HepG2 (cell line): ENCODE results near the gene ENKUR. TPM values are rescaled to one million over a fixed set of nuclear protein-coding genes. Genes with fewer than 3 reads are reported as not detected.

Experiments used
- ATAC-seq: fragments of 200-7000 bp; cut with Tn5 transposase; 3 replicates; pipeline ENCODE4 v1.9.1; 2020; ENCODE audit warnings: mild to moderate bottlenecking, moderate library complexity
- BruUV-seq: library from RNA; stranded (reverse); fragments of 400-500 nt; replicated peaks from 2 replicates; lab custom pipeline; 2021; lab: Mats Ljungman, UMichigan
- CTCF ChIA-PET: fragments of 300-600 bp; formaldehyde crosslinking; extraction: SDS; loops from one replicate; lab custom pipeline; 2021; ENCODE audit warnings: low total read pairs, inconsistent platforms, low intra/inter-chr PET ratio; lab: Yijun Ruan, JAX
- POLR2A ChIA-PET: fragments of 350-600 bp; sonication (Branson Sonifier 250); formaldehyde crosslinking; loops from one replicate; lab custom pipeline; 2020; ENCODE audit warnings: antibody characterized with exemption, inconsistent platforms; lab: Yijun Ruan, JAX
- DNase-seq: peaks from one replicate; pipeline ENCODE4 v3.0.0-alpha.2; 2015; ENCODE audit warnings: low spot score
- FAIRE-seq: peaks from 3 replicates; lab custom pipeline; 2011; peaks lifted over from hg19 to GRCh38; lab: Jason Lieb, UNC
- H2AFZ ChIP-seq: one replicate; pipeline ENCODE4 v1.6.1; 2011; ENCODE audit warnings: low read length, inconsistent platforms
- H3K27ac ChIP-seq: fragments of 300-600 bp; 3 replicates; pipeline ENCODE4 v1.8.0; 2011; ENCODE audit warnings: mixed run types, mild to moderate bottlenecking, mixed read lengths, low read length, inconsistent platforms; ENCODE audit not compliant: insufficient read depth; ENCODE audit errors: extremely low read length
- H3K27me3 ChIP-seq, 2 experiments: fragments of 200-600 bp in 1 of 2; 2 replicates in 1 of 2; 3 replicates in 1 of 2; pipeline versions ENCODE4 v1.6.0 to v1.8.0; 2011; ENCODE audit warnings: low read length in 2 of 2, mild to moderate bottlenecking in 2 of 2, moderate library complexity in 2 of 2, inconsistent platforms in 1 of 2; ENCODE audit not compliant: insufficient read depth in 2 of 2, control insufficient read depth in 1 of 2
- H3K36me3 ChIP-seq, 2 experiments: fragments of 200-600 bp in 1 of 2; replicated peaks in 1 of 2; 2 replicates in 1 of 2; 3 replicates in 1 of 2; pipeline versions ENCODE4 v1.5.1 to v1.8.0; 2011; ENCODE audit warnings: low read length in 2 of 2, inconsistent platforms in 1 of 2; ENCODE audit not compliant: insufficient read depth in 2 of 2, control insufficient read depth in 1 of 2
- H3K4me1 ChIP-seq: 2 replicates; pipeline ENCODE4 v1.5.1; 2012; ENCODE audit warnings: low read length, inconsistent platforms; ENCODE audit not compliant: insufficient read depth
- H3K4me2 ChIP-seq: 2 replicates; pipeline ENCODE4 v1.6.0; 2011; ENCODE audit warnings: low read depth, low read length, inconsistent platforms
- H3K4me3 ChIP-seq, 3 experiments: fragments of 200-600 bp in 1 of 3; sonication (generic), shearing (Covaris generic) in 1 of 3; replicated peaks in 1 of 3; 2 replicates each; pipeline ENCODE4 v1.5.1; 2011 to 2016; ENCODE audit warnings: low read length in 3 of 3, inconsistent platforms in 2 of 3, low read depth in 2 of 3, mild to moderate bottlenecking in 2 of 3, control low read depth in 1 of 3, mixed read lengths in 1 of 3; ENCODE audit not compliant: insufficient read depth in 1 of 3
- H3K79me2 ChIP-seq: one replicate; pipeline ENCODE4 v1.6.1; 2011; ENCODE audit warnings: low read length, inconsistent platforms; ENCODE audit not compliant: insufficient read depth
- H3K9ac ChIP-seq: 2 replicates; pipeline ENCODE4 v1.6.0; 2011; ENCODE audit warnings: mild to moderate bottlenecking, low read depth, low read length, inconsistent platforms; ENCODE audit not compliant: insufficient read depth
- H3K9me3 ChIP-seq: 2 replicates; pipeline ENCODE4 v1.5.1; 2012; ENCODE audit warnings: mild to moderate bottlenecking, low read length
- H4K20me1 ChIP-seq: 2 replicates; pipeline ENCODE4 v1.6.0; 2011; ENCODE audit warnings: inconsistent platforms, mild to moderate bottlenecking, low read length, moderate library complexity; ENCODE audit not compliant: insufficient read depth
- DR1 ChIP-seq: sonication (generic); formaldehyde crosslinking; IDR thresholded peaks from 2 replicates; pipeline ENCODE4 v1.8.0; 2021; ENCODE audit warnings: mild to moderate bottlenecking, missing genetic modification reagents, inconsistent platforms
- ESRRA ChIP-seq: sonication (generic); formaldehyde crosslinking; IDR thresholded peaks from 2 replicates; pipeline ENCODE4 v1.5.1; 2020; ENCODE audit warnings: mild to moderate bottlenecking, low read depth, missing genetic modification reagents
- GRHL1 ChIP-seq: sonication (generic); formaldehyde crosslinking; conservative IDR thresholded peaks from 2 replicates; pipeline ENCODE4 v1.8.0; 2022; ENCODE audit warnings: missing genetic modification reagents
- HDAC2 ChIP-seq: sonication (generic); formaldehyde crosslinking; IDR thresholded peaks from 2 replicates; pipeline ENCODE4 v1.4.0; 2020; ENCODE audit warnings: missing genetic modification reagents
- HNRNPLL ChIP-seq: fragments of 200-400 bp; formaldehyde crosslinking; IDR thresholded peaks from 2 replicates; pipeline ENCODE4 v1.6.1; 2017; ENCODE audit warnings: mild to moderate bottlenecking, low read depth, low read length; ENCODE audit not compliant: poor library complexity, severe bottlenecking
- NFYB ChIP-seq: sonication (generic); formaldehyde crosslinking; IDR thresholded peaks from 2 replicates; pipeline ENCODE4 v1.4.0; 2020; ENCODE audit warnings: missing genetic modification reagents
- RCOR2 ChIP-seq: IDR thresholded peaks from 2 replicates; pipeline ENCODE4 v1.6.1; 2016; ENCODE audit warnings: missing biosample characterization, missing genetic modification reagents
- RFX3 ChIP-seq: IDR thresholded peaks from 2 replicates; pipeline ENCODE4 v1.6.1; 2016; ENCODE audit warnings: missing biosample characterization, missing genetic modification reagents
- ZEB1 ChIP-seq: IDR thresholded peaks from 2 replicates; pipeline ENCODE4 v1.6.1; 2012; ENCODE audit warnings: mild to moderate bottlenecking, low read depth, inconsistent platforms; ENCODE audit not compliant: insufficient replicate concordance
- ZNF766 ChIP-seq: sonication (generic); formaldehyde crosslinking; IDR thresholded peaks from 2 replicates; pipeline ENCODE4 v1.5.0; 2020; ENCODE audit warnings: missing genetic modification reagents, borderline replicate concordance
- ZNF777 ChIP-seq: sonication (generic); formaldehyde crosslinking; IDR thresholded peaks from 2 replicates; pipeline ENCODE4 v1.4.0; 2020; ENCODE audit warnings: missing genetic modification reagents
- WGBS: methylation state at CpG from one replicate; pipeline ENCODE4 v1.1.6; 2017; ENCODE audit warnings: low lambda C conversion rate; 5-methylcytosine and 5-hydroxymethylcytosine counted together
- in situ Hi-C: cut with HindIII; loops from 2 replicates; pipeline ENCODE4 v1.10.0; 2017; ENCODE audit warnings: low pct_unique_long_range_greater_than_20kb; ENCODE audit not compliant: extremely low pct_ligation_motif_present
- intact Hi-C: fragments of 100-400 bp; cut with micrococcal nuclease; formaldehyde crosslinking; loops from one replicate; pipeline ENCODE4 v1.10.0; 2022; ENCODE audit not compliant: unreplicated experiment
- polyA plus RNA-seq, 8 experiments: library from polyadenylated mRNA; depleted of rRNA in 3 of 8; stranded (reverse) in 7 of 8; unstranded in 1 of 8; fragments of >200 nt; fragmentation: Illumina TruSeq in 4 of 8; extraction: Trizol in 4 of 8; gene quantifications; 2 replicates each; pipeline versions ENCODE4 v1.2.1 to v1.2.3, GENCODE V29; 2011 to 2016; ENCODE audit warnings: low read depth in 4 of 8, missing spikeins in 1 of 8, mixed read lengths in 1 of 8; ENCODE audit not compliant: insufficient read depth in 1 of 8
- total RNA-seq, 5 experiments: library from RNA; depleted of rRNA; stranded (reverse); fragments of >200 nt; fragmentation: Illumina TruSeq; extraction: Trizol; gene quantifications; 2 replicates each; pipeline ENCODE4 v1.2.3, GENCODE V29; 2016; ENCODE audit warnings: low read depth in 1 of 5

Gene ENKUR
- total and polyA plus RNA-seq, 2 of the 13 experiments (the other 11 are each of a cell fraction or from before 2014, with no cell fraction given) = 0.15 TPM

- Histone ChIP-seq H3K4me1 (0 out of 2 replicates have a peak, but pooled peaks cover 6% of the 10 kb centered on the region), H2AFZ (no peak overlapping the region), H3K4me2 (no peak overlapping the region), H3K36me3 (no peaks in the 10 kb centered on the region), H3K79me2 (no peaks in the 10 kb centered on the region), H3K27ac (no peak overlapping the region), H3K9ac (no peak overlapping the region), H4K20me1 (no peaks in the 10 kb centered on the region), H3K9me3 (no peaks in the 10 kb centered on the region), H3K27me3 (no peaks in the 10 kb centered on the region), H3K4me3 (no peak overlapping the region)
- CTCF ChIA-PET = no interaction called here
- ATAC-seq = no peak
- no peak for TF ChIP-seq ESRRA (CRISPR knock-in tag)
- TF ChIP-seq NFYB (CRISPR knock-in tag) = no peak
- TF ChIP-seq GRHL1 = no peak
- no peak for TF ChIP-seq HDAC2 (CRISPR knock-in tag)
- TF ChIP-seq DR1 = no peak
- no peak for TF ChIP-seq ZNF766
- TF ChIP-seq ZNF777 = no peak
- 93% methylated on average over 8 of the region's 8 CpGs for WGBS
- in situ Hi-C loops = no loop called here
- POLR2A ChIA-PET = interaction anchor here (1.3 kb wide), 1 partner anchor 8 kb away, joined by 4 read pairs; the partner anchor contains the start of genes ENKUR and THNSL1
- BruUV-seq = no TSS peak
- intact Hi-C loops = no loop called here
- DNase-seq = no peak
- FAIRE-seq = no peak
Measured at GRCh38 chr10:25024528-25024927, 8.6 kb upstream of the ENKUR start.

- H3K36me3 ChIP-seq = no peaks in the 10 kb centered on the region
- DNase-seq = no peak
- H3K4me2 ChIP-seq = no peak overlapping the region
- in situ Hi-C loops = no loop called here
- H4K20me1 ChIP-seq = no peaks in the 10 kb centered on the region
- CTCF ChIA-PET = no interaction called here
- POLR2A ChIA-PET = no interaction called here
- no peak overlapping the region for H3K27ac ChIP-seq
- H3K79me2 ChIP-seq = no peaks in the 10 kb centered on the region
- no peak for ATAC-seq
- H3K27me3 ChIP-seq = no peaks in the 10 kb centered on the region
- H3K4me3 ChIP-seq = no peak overlapping the region
- H3K9ac ChIP-seq = no peak overlapping the region
- no peaks in the 10 kb centered on the region for H3K9me3 ChIP-seq
- no peak for FAIRE-seq
- H2AFZ ChIP-seq = no peak overlapping the region
- H3K4me1 ChIP-seq = peaks cover 9% of the 10 kb centered on the region
- WGBS = 90% methylated on average over 3 of the region's 3 CpGs
- no TSS peak for BruUV-seq
- TF ChIP-seq RCOR2 (CRISPR knock-in tag) (no peak), HNRNPLL (no peak), RFX3 (CRISPR knock-in tag) (no peak), ZEB1 (no peak)
- intact Hi-C loops = no loop called here
Measured at GRCh38 chr10:25023278-25023677, 7.3 kb upstream of the ENKUR start.
